SK-MEL-5 (cell line): Measurements from ENCODE around the gene SPINK8. TPM values are rescaled to one million over a fixed set of nuclear protein-coding genes. Genes with fewer than 3 reads are reported as not detected.
A peak's percentile ranks its signal among the peaks of the same experiment; 100 is the strongest.
"Not testable (repeated sequence)": the region's sequence is repeated elsewhere in the genome, so short reads cannot be mapped to it uniquely, and the experiment has no call there.

ENCODE experiments used
- DNase-seq: peaks from one replicate; pipeline ENCODE4 v3.0.0-alpha.2; 2016; ENCODE audit warnings: low read depth, low spot score
- in situ Hi-C: cut with HindIII; loops from 2 replicates; pipeline ENCODE4 v1.10.0; 2016; ENCODE audit warnings: low sequenced_read_pairs, high pct_unique_total_duplicates, low pct_unique_long_range_greater_than_20kb
- polyA plus RNA-seq, 2 experiments: library from polyadenylated mRNA; depleted of rRNA; stranded (reverse); fragments of >200 nt; gene quantifications; 2 replicates each; pipeline ENCODE4 v1.2.3, GENCODE V29; 2015
- total RNA-seq: library from RNA; depleted of rRNA; stranded (reverse); fragments of >200 nt; shearing (Covaris generic); gene quantifications from 2 replicates; pipeline ENCODE4 v1.2.3, GENCODE V29; 2014; rRNA removed

Gene SPINK8
- total RNA-seq = not detected in 2 replicates
- polyA plus RNA-seq (2015; cell fraction: cytosol; rRNA removed) = not detected in 2 replicates
- not detected in 2 replicates for polyA plus RNA-seq (2015; cell fraction: nucleus; rRNA removed)

- DNase-seq, in situ Hi-C loops: not testable (repeated sequence)
Measured at GRCh38 chr3:48333346-48334245, at the start of gene SPINK8. Gene SPINK8, minus strand, starts transcription at chr3:48333661. Its CDS starts 5,320 bp downstream, at chr3:48328341.

- no peak for DNase-seq
- in situ Hi-C loops = no loop called here
Measured at GRCh38 chr3:48372862-48373435, 39.5 kb upstream of the SPINK8 start.

GRCh38 chr3:48372377-48372770, 38.9 kb upstream of the SPINK8 start:
- in situ Hi-C loops = no loop called here

GRCh38 chr3:48371651-48372376, 38.4 kb upstream of the SPINK8 start, which contains the start of gene FBXW12:
Gene FBXW12, plus strand, starts transcription at chr3:48372219. Its CDS starts 549 bp downstream, at chr3:48372768.
- DNase-seq = no peak
- in situ Hi-C loops = no loop called here

More at GRCh38 chr3:48372377-48372770, 38.9 kb upstream of the SPINK8 start:
- no peak for DNase-seq

GRCh38 chr3:48370333-48370713, 36.9 kb upstream of the SPINK8 start:
- no peak for DNase-seq
- in situ Hi-C loops = no loop called here

- DNase-seq = peak; percentile 9
- in situ Hi-C loops = no loop called here
Measured at GRCh38 chr3:48369693-48370332, 36.4 kb upstream of the SPINK8 start.

- in situ Hi-C loops = no loop called here
- DNase-seq = peak; percentile 35
Measured at GRCh38 chr3:48367201-48367600, 33.7 kb upstream of the SPINK8 start.

GRCh38 chr3:48364840-48365239, 31.4 kb upstream of the SPINK8 start:
- in situ Hi-C loops = no loop called here
- DNase-seq = no peak

- in situ Hi-C loops = no loop called here
- DNase-seq = no peak
Measured at GRCh38 chr3:48361928-48362327, 28.5 kb upstream of the SPINK8 start.

- DNase-seq = no peak
Measured at GRCh38 chr3:48356419-48356818, 23.0 kb upstream of the SPINK8 start.

GRCh38 chr3:48353987-48354386, 20.5 kb upstream of the SPINK8 start:
- in situ Hi-C loops = no loop called here
- no peak for DNase-seq

More at GRCh38 chr3:48356419-48356818, 23.0 kb upstream of the SPINK8 start:
- in situ Hi-C loops = no loop called here

GRCh38 chr3:48352546-48352945, 19.1 kb upstream of the SPINK8 start:
- DNase-seq = no peak

GRCh38 chr3:48347500-48347899, 14.0 kb upstream of the SPINK8 start:
- in situ Hi-C loops = no loop called here
- no peak for DNase-seq

More at GRCh38 chr3:48352546-48352945, 19.1 kb upstream of the SPINK8 start:
- in situ Hi-C loops = no loop called here

- DNase-seq = no peak
- in situ Hi-C loops = no loop called here
Measured at GRCh38 chr3:48345946-48346572, 12.6 kb upstream of the SPINK8 start.

- in situ Hi-C loops = no loop called here
- no peak for DNase-seq
Measured at GRCh38 chr3:48344867-48345507, 11.5 kb upstream of the SPINK8 start.

GRCh38 chr3:48343432-48343831, 10.0 kb upstream of the SPINK8 start:
- no peak for DNase-seq
- in situ Hi-C loops = no loop called here

GRCh38 chr3:48338635-48339034, 5.2 kb upstream of the SPINK8 start:
- DNase-seq = no peak
- in situ Hi-C loops = no loop called here
